Measurements from ENCODE around the gene GNG7.

GRCh38 chr19:2485428-2485827 is 217.1 kb downstream of the GNG7 start:
- no peak for TF ChIP-seq CTCF (IDR thresholded peaks at IDR 0.05; ENCODE audit: low read length)
- TF ChIP-seq EZH2 (optimal IDR thresholded peaks at IDR 0.05; ENCODE audit: low read depth, low read length) = no peak
- TF ChIP-seq EZH2phosphoT487 (IDR thresholded peaks at IDR 0.05; ENCODE audit: low read length) = no peak

Measured in MM.1S (cell line).